Measurements from ENCODE around the gene ACTR6. TPM values are rescaled to one million over a fixed set of nuclear protein-coding genes. Genes with fewer than 3 reads are reported as not detected.
A peak's percentile ranks its signal among the peaks of the same experiment; 100 is the strongest.

Gene ACTR6
- total and polyA plus RNA-seq, 3 experiments from 2014 or later: 35.1 to 41.8 (median 36.6) TPM

DNA sequence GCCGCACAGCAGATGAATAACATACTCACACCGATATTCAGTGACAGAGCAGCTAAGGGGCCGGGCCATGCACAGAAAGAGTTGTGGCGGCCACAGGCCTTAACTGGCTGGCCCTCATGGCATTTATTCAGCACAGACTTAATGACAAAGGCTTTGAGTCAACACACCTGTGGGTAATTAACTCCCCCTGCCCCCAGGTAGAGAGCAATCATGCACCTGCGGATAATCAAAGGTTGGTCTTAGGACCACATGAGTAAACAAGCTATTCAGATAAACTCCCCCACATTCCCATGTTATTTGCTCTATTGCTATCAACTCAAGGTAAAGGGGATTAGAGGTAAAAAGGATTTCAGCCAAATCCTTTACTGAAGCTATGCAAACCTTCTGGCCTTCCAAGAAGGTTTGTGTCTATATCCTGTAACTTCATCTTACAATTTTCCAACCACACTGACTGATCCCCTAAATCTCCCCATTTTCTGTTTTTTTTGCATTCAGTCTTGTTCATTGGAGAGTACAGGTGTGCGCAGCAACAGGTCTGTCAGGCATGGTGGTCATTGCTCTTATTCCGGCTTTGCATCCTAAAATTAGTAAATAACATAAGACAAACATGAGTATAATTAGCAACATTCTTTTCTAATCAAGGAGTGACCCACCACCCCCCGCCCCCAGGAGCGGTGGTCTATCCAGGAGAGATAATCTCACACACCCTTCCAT lies 41.1 kb upstream of the ACTR6 start:
- H3K27me3 ChIP-seq (ENCODE audit: insufficient read depth, low read length, poor library complexity, severe bottlenecking): no peaks in the 10 kb centered on the region
- no peaks in the 10 kb centered on the region for H3K36me3 ChIP-seq (ENCODE audit: insufficient read depth, low read length)
- ChIA-PET POLR2A (no interaction called here), CTCF (no interaction called here)
- H3K4me1 ChIP-seq (ENCODE audit: insufficient read depth, low read length): peaks cover 2% of the 10 kb centered on the region
- H3K36me3 Mint-ChIP-seq: peaks cover 0 to 4% (median 2%) of the 10 kb centered on the region in 3 donors
- H3K4me3 ChIP-seq (ENCODE audit: low read length): no peak overlapping the region
- no peak for DNase-seq
- H3K27me3 Mint-ChIP-seq: peaks cover 0 to 3% of the 10 kb centered on the region in 2 donors
- peak overlapping the region in 2 of 8 donors; percentile 58 to 72 for H3K27ac Mint-ChIP-seq
- peaks cover 11 to 16% (median 13%) of the 10 kb centered on the region in 3 donors for H3K4me1 Mint-ChIP-seq
- no peaks in the 10 kb centered on the region for H3K9me3 ChIP-seq (ENCODE audit: low read length)
- H3K27ac ChIP-seq (ENCODE audit: low read depth, low read length): no peak overlapping the region
- H3K9me3 Mint-ChIP-seq: no peaks in the 10 kb centered on the region
- no peak overlapping the region for H3K4me3 Mint-ChIP-seq

DNA sequence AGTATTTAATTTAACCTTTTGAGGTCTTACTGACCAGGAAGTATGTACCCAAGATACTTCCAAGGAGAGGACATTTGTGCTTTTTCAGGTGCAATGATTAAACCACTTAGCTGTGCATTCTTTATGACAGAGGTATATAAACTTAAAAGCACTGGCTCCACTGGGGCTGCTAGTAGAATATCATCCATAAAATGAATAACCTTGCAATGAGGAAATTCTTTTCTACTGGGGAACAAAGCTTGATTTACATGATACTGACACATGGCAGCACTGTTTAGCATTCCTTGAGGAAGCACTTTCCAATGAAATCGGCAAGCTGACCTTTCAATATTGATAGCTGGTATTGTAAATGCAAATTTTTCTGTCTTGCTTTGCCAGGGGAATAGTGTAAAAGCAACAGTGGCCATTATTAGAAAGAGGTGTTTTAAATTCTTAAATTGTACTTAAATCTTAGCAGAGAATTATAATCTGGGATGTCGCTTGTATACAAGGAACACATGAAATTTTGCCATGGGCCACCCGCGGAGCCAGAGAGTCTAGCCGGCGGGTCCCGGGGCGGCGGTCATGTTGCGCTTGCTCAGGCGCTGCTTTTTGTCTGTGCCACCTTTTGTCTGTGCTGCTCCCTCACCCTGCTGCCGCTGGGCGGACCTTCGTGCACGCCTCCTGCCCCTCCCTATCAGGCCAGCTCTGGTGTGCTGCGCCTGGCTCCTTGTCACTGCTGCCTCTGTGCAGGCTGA lies 37.0 kb upstream of the ACTR6 start:
- H3K4me3 ChIP-seq (ENCODE audit: low read length): no peak overlapping the region
- Mint-ChIP-seq H3K9me3 (no peaks in the 10 kb centered on the region), H3K4me1 (peaks cover 7 to 12% (median 10%) of the 10 kb centered on the region in 3 donors), H3K27ac (peak overlapping the region in 4 of 8 donors; percentile 30 to 85 (median 66)), H3K4me3 (peak overlapping the region in 6 of 7 donors; percentile 56 to 86 (median 74)), H3K27me3 (peaks cover 0 to 5% of the 10 kb centered on the region in 2 donors), H3K36me3 (peaks cover 0 to 4% (median 4%) of the 10 kb centered on the region in 3 donors)
- no peaks in the 10 kb centered on the region for H3K4me1 ChIP-seq (ENCODE audit: insufficient read depth, low read length)
- CTCF ChIA-PET: interaction anchor here (0.7 to 2.4 kb wide), 4 partner anchors 9 to 37 kb away, joined by 3 to 11 read pairs (median 6); partner anchors contain the start of gene ACTR6
- no peak overlapping the region for H3K27ac ChIP-seq (ENCODE audit: low read depth, low read length)
- no peaks in the 10 kb centered on the region for H3K9me3 ChIP-seq (ENCODE audit: low read length)
- POLR2A ChIA-PET: no interaction called here
- no peaks in the 10 kb centered on the region for H3K27me3 ChIP-seq (ENCODE audit: insufficient read depth, low read length, poor library complexity, severe bottlenecking)
- no peaks in the 10 kb centered on the region for H3K36me3 ChIP-seq (ENCODE audit: insufficient read depth, low read length)
- peak; percentile 50 to 76 (median 55) for DNase-seq

DNA sequence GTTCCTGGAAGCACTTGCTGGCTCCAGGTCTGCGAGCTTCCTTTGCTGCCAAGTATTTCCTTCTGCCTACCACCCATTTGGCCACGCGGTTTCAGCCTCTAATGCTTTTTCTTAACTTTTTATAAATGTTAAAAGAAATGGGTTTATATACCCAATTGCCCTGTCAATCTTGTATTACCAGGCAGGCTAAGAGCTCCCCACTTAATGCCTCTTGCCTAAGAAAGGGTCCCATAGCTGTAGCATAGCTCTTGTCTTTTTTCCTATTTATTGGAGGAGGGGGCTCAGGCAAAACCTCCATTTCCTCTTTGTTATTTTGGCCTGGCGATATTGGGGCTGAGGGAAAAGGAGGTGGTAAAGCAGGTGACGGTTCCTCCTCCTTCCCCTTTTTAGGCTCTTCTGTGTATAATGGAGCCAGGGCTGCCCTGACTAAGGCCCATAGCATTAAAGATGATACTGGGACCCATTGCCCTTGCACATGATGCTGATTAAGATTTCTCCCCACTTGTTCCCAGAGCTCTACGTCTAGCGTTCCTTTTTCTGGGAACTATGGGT lies 36.4 kb upstream of the ACTR6 start:
- Histone ChIP-seq H3K4me3 (ENCODE audit: low read length) (no peak overlapping the region), H3K27ac (ENCODE audit: low read depth, low read length) (no peak overlapping the region), H3K36me3 (ENCODE audit: insufficient read depth, low read length) (no peaks in the 10 kb centered on the region), H3K9me3 (ENCODE audit: low read length) (no peaks in the 10 kb centered on the region), H3K4me1 (ENCODE audit: insufficient read depth, low read length) (no peaks in the 10 kb centered on the region), H3K27me3 (ENCODE audit: insufficient read depth, low read length, poor library complexity, severe bottlenecking) (no peaks in the 10 kb centered on the region)
- ChIA-PET POLR2A (no interaction called here), CTCF (interaction anchor here (0.7 to 2.4 kb wide), 3 partner anchors 9 to 22 kb away, joined by 3 to 11 read pairs (median 9); no protein-coding TSS in a partner anchor)
- Mint-ChIP-seq H3K36me3 (peaks cover 0 to 4% (median 4%) of the 10 kb centered on the region in 3 donors), H3K4me3 (peak overlapping the region in 5 of 7 donors; percentile 56 to 77 (median 71)), H3K4me1 (peaks cover 7 to 12% (median 10%) of the 10 kb centered on the region in 3 donors), H3K27me3 (peaks cover 0 to 5% of the 10 kb centered on the region in 2 donors), H3K9me3 (no peaks in the 10 kb centered on the region), H3K27ac (peak overlapping the region in 5 of 8 donors; percentile 30 to 85 (median 52))
- DNase-seq: no peak

DNA sequence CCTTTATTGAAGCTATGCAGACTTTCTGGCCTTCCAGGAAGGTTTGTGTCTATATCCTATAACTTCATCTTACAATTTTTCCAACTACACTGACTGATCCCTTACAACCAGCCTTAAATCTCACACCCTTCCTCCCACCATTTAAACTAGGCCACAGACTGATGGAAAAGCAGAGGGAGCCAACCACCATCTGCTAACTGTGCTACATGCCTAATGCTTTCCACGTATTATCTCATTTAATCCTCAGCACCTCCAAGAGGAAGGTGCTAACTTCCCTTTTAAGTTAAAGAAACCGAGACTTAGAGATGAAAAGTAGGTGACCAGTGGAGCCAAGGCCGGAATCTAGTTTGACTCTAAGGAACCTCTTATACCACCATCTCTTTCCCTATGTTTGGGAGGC lies 35.3 kb upstream of the ACTR6 start:
- Mint-ChIP-seq H3K36me3 (peaks cover 0 to 7% (median 1%) of the 10 kb centered on the region in 3 donors), H3K9me3 (no peaks in the 10 kb centered on the region), H3K4me3 (no peak overlapping the region), H3K4me1 (peaks cover 7 to 12% (median 10%) of the 10 kb centered on the region in 3 donors), H3K27me3 (peaks cover 0 to 5% of the 10 kb centered on the region in 2 donors), H3K27ac (no peak overlapping the region)
- CTCF ChIA-PET: interaction anchor here (1.7 kb wide), 1 partner anchor 10 kb away, joined by 8 read pairs; no protein-coding TSS in a partner anchor
- Histone ChIP-seq H3K27ac (ENCODE audit: low read depth, low read length) (no peak overlapping the region), H3K4me1 (ENCODE audit: insufficient read depth, low read length) (no peaks in the 10 kb centered on the region), H3K4me3 (ENCODE audit: low read length) (no peak overlapping the region), H3K9me3 (ENCODE audit: low read length) (no peaks in the 10 kb centered on the region), H3K36me3 (ENCODE audit: insufficient read depth, low read length) (no peaks in the 10 kb centered on the region), H3K27me3 (ENCODE audit: insufficient read depth, low read length, poor library complexity, severe bottlenecking) (no peaks in the 10 kb centered on the region)
- POLR2A ChIA-PET: no interaction called here
- DNase-seq: no peak

DNA sequence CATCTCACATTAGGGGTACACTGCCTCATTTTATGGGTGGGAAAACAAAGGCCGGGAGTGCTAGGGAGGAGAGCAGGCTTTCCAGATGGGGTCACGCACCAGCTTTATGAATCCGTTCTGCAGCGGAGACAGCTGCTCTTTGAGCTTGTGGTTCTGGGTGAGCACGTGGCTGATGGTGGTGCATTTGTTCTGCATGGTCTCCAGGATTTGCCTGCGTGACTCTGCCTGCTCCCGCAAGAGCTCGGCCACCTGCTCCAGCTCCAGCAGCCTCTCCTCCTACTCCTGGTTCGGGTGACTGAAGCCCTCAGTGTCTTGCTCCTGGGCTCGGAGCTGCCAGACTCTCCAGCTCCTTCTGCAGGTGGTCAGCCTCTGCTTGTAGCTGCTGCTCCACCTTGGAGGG lies 34.4 kb upstream of the ACTR6 start:
- H3K4me1 ChIP-seq (ENCODE audit: insufficient read depth, low read length): no peaks in the 10 kb centered on the region
- no peaks in the 10 kb centered on the region for H3K9me3 ChIP-seq (ENCODE audit: low read length)
- peaks cover 0 to 7% (median 0%) of the 10 kb centered on the region in 3 donors for H3K36me3 Mint-ChIP-seq
- no peaks in the 10 kb centered on the region for H3K36me3 ChIP-seq (ENCODE audit: insufficient read depth, low read length)
- ChIA-PET CTCF (interaction anchor here (1.7 kb wide), 1 partner anchor 11 kb away, joined by 8 read pairs; no protein-coding TSS in a partner anchor), POLR2A (interaction anchor here (0.5 kb wide), 1 partner anchor 1692 kb away, joined by 3 read pairs; no protein-coding TSS in a partner anchor)
- no peak overlapping the region for H3K4me3 Mint-ChIP-seq
- DNase-seq: no peak
- peaks cover 7 to 12% (median 10%) of the 10 kb centered on the region in 3 donors for H3K4me1 Mint-ChIP-seq
- H3K9me3 Mint-ChIP-seq: no peaks in the 10 kb centered on the region
- H3K27me3 Mint-ChIP-seq: peaks cover 0 to 5% of the 10 kb centered on the region in 2 donors
- H3K27ac ChIP-seq (ENCODE audit: low read depth, low read length): no peak overlapping the region
- H3K4me3 ChIP-seq (ENCODE audit: low read length): no peak overlapping the region
- no peak overlapping the region for H3K27ac Mint-ChIP-seq
- H3K27me3 ChIP-seq (ENCODE audit: insufficient read depth, low read length, poor library complexity, severe bottlenecking): no peaks in the 10 kb centered on the region

DNA sequence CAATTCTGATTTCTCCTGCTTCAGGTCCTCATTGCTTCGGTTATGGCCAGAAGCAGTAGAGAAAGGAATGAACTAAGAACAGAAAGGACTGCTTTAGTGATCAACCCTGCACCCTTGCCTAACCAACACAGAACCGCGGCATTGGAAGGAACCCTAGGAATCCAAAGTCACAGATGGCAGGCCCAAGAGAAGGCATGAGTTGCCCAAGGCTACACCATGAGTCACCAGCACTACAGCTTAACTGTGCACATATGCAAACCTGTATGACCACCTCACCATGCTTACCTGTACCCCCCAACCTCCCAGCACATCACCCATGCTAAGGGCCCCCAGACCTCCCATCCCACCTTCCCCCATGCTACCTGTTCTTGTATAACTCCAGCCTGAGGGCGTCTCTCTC lies 32.1 kb upstream of the ACTR6 start:
- H3K9me3 Mint-ChIP-seq: no peaks in the 10 kb centered on the region
- peaks cover 0 to 5% of the 10 kb centered on the region in 2 donors for H3K27me3 Mint-ChIP-seq
- peaks cover 0 to 16% (median 5%) of the 10 kb centered on the region in 3 donors for H3K36me3 Mint-ChIP-seq
- ChIA-PET CTCF (interaction anchor here (1.9 kb wide), 1 partner anchor 14 kb away, joined by 4 read pairs; no protein-coding TSS in a partner anchor), POLR2A (no interaction called here)
- Histone ChIP-seq H3K9me3 (ENCODE audit: low read length) (no peaks in the 10 kb centered on the region), H3K4me3 (ENCODE audit: low read length) (no peak overlapping the region), H3K27ac (ENCODE audit: low read depth, low read length) (no peak overlapping the region), H3K36me3 (ENCODE audit: insufficient read depth, low read length) (no peaks in the 10 kb centered on the region), H3K27me3 (ENCODE audit: insufficient read depth, low read length, poor library complexity, severe bottlenecking) (no peaks in the 10 kb centered on the region), H3K4me1 (ENCODE audit: insufficient read depth, low read length) (no peaks in the 10 kb centered on the region)
- H3K4me3 Mint-ChIP-seq: no peak overlapping the region
- H3K4me1 Mint-ChIP-seq: peaks cover 6 to 9% (median 8%) of the 10 kb centered on the region in 3 donors
- H3K27ac Mint-ChIP-seq: peak overlapping the region in 1 of 8 donors; percentile 32
- DNase-seq: no peak

DNA sequence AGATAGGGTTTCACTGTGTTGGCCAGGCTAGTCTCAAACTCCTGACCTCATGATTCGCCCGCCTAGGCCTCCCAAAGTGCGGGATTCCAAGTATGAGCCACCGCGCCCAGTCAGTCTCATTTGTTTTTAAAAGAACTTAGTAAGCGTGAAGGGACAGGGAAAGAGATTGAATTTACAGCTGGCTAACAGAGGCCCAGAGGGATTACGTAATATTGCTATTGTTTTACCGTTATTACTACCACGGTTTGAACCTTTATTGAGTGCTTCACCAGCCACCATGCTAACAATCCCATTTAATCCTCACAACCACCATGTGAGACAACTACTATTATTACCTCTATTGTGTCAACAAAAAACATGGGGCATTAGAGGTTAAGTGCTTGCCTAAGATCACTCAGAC lies 31.3 kb upstream of the ACTR6 start:
- H3K27ac Mint-ChIP-seq: no peak overlapping the region
- H3K27me3 Mint-ChIP-seq: peaks cover 0 to 2% of the 10 kb centered on the region in 2 donors
- ChIA-PET CTCF (interaction anchor here (1.9 kb wide), 1 partner anchor 14 kb away, joined by 4 read pairs; no protein-coding TSS in a partner anchor), POLR2A (interaction anchor here (0.6 kb wide), 1 partner anchor 1108 kb away, joined by 3 read pairs; no protein-coding TSS in a partner anchor)
- H3K4me3 Mint-ChIP-seq: no peak overlapping the region
- H3K27ac ChIP-seq (ENCODE audit: low read depth, low read length): no peak overlapping the region
- H3K4me1 Mint-ChIP-seq: peaks cover 0 to under 1% (median under 1%) of the 10 kb centered on the region in 3 donors
- no peaks in the 10 kb centered on the region for H3K4me1 ChIP-seq (ENCODE audit: insufficient read depth, low read length)
- H3K9me3 Mint-ChIP-seq: no peaks in the 10 kb centered on the region
- H3K36me3 ChIP-seq (ENCODE audit: insufficient read depth, low read length): no peaks in the 10 kb centered on the region
- H3K4me3 ChIP-seq (ENCODE audit: low read length): no peak overlapping the region
- peaks cover 0 to 19% (median 7%) of the 10 kb centered on the region in 3 donors for H3K36me3 Mint-ChIP-seq
- H3K27me3 ChIP-seq (ENCODE audit: insufficient read depth, low read length, poor library complexity, severe bottlenecking): no peaks in the 10 kb centered on the region
- no peaks in the 10 kb centered on the region for H3K9me3 ChIP-seq (ENCODE audit: low read length)
- DNase-seq: no peak

Data from CD8-positive, alpha-beta memory T cell (primary cell).